PC-3 (cell line): ENCODE results near the gene DLG5. TPM values are rescaled to one million over a fixed set of nuclear protein-coding genes. Genes with fewer than 3 reads are reported as not detected.

Experiments
- ATAC-seq: fragments of 200-7000 bp; cut with Tn5 transposase; 2 replicates; pipeline ENCODE4 v1.9.1; 2020; ENCODE audit warnings: mild to moderate bottlenecking, moderate library complexity
- BruUV-seq: library from RNA; stranded (reverse); fragments of 400-500 nt; replicated peaks from 2 replicates; lab custom pipeline; 2021; lab: Mats Ljungman, UMichigan
- CTCF ChIA-PET: fragments of 300-600 bp; sonication (Branson Sonifier 250); formaldehyde crosslinking; loops from one replicate; lab custom pipeline; 2022; ENCODE audit warnings: antibody characterized with exemption; lab: Charles Lee
- POLR2A ChIA-PET: fragments of 300-600 bp; sonication (Branson Sonifier 250); formaldehyde crosslinking; loops from one replicate; lab custom pipeline; 2022; ENCODE audit warnings: antibody characterized with exemption; ENCODE audit not compliant: unreplicated experiment; lab: Charles Lee
- DNase-seq: peaks from one replicate; pipeline ENCODE4 v3.0.0-alpha.2; 2015
- H2AFZ ChIP-seq: fragments of 300-600 bp; sonication (generic); 2 replicates; pipeline ENCODE4 v1.6.0; 2016; ENCODE audit warnings: antibody characterized with exemption, low read length
- H3F3A ChIP-seq: fragments of 300-600 bp; sonication (generic); one replicate; pipeline ENCODE4 v1.6.0; 2017; ENCODE audit warnings: antibody characterized with exemption, low read length, control low read depth, mild to moderate bottlenecking; ENCODE audit not compliant: unreplicated experiment
- H3K27ac ChIP-seq: fragments of 300-600 bp; sonication (generic); 2 replicates; pipeline ENCODE4 v1.5.1; 2016; ENCODE audit warnings: mild to moderate bottlenecking, low read length
- H3K27me3 ChIP-seq: fragments of 300-600 bp; sonication (generic); 2 replicates; pipeline ENCODE4 v1.6.1; 2016; ENCODE audit warnings: low read length, mixed read lengths
- H3K36me3 ChIP-seq: fragments of 300-600 bp; sonication (generic); 2 replicates; pipeline ENCODE4 v1.6.1; 2016; ENCODE audit warnings: low read depth, mixed run types, low read length, mixed read lengths
- H3K4me1 ChIP-seq: fragments of 300-600 bp; sonication (generic); 2 replicates; pipeline ENCODE4 v1.5.1; 2016; ENCODE audit warnings: low read length; ENCODE audit not compliant: insufficient read depth
- H3K4me2 ChIP-seq: fragments of 300-600 bp; sonication (generic); 2 replicates; pipeline ENCODE4 v1.6.0; 2016; ENCODE audit warnings: low read length
- H3K4me3 ChIP-seq: fragments of 300-600 bp; sonication (generic); 2 replicates; pipeline ENCODE4 v1.5.1; 2016; ENCODE audit warnings: mild to moderate bottlenecking, low read length, mixed read lengths
- H3K79me2 ChIP-seq: fragments of 300-600 bp; sonication (generic); 2 replicates; pipeline ENCODE4 v1.6.1; 2017; ENCODE audit warnings: low read length, mixed read lengths
- H3K9ac ChIP-seq: fragments of 300-600 bp; sonication (generic); 2 replicates; pipeline ENCODE4 v1.6.0; 2016; ENCODE audit warnings: mild to moderate bottlenecking, low read length
- H3K9me2 ChIP-seq: fragments of 300-600 bp; sonication (generic); replicated peaks from 2 replicates; pipeline ENCODE4 v1.6.1; 2016; ENCODE audit warnings: mixed run types, low read length, mixed read lengths
- H3K9me3 ChIP-seq: fragments of 300-600 bp; sonication (generic); 2 replicates; pipeline ENCODE4 v1.6.1; 2016; ENCODE audit warnings: low read length, mixed read lengths
- H4K20me1 ChIP-seq: fragments of 300-600 bp; sonication (generic); 2 replicates; pipeline ENCODE4 v1.6.1; 2016; ENCODE audit warnings: low read length, mixed read lengths
- EZH2 ChIP-seq: fragments of 300-600 bp; sonication (generic); IDR thresholded peaks from one replicate; pipeline ENCODE4 v1.6.1; 2017; ENCODE audit warnings: antibody characterized with exemption, mild to moderate bottlenecking, low read length; ENCODE audit not compliant: unreplicated experiment
- EZH2phosphoT487 ChIP-seq: fragments of 300-600 bp; sonication (generic); IDR thresholded peaks from 2 replicates; pipeline ENCODE4 v1.6.1; 2018; ENCODE audit warnings: mild to moderate bottlenecking, antibody characterized with exemption, low read length, borderline replicate concordance
- intact Hi-C: fragments of 100-400 bp; cut with micrococcal nuclease; formaldehyde crosslinking; loops from 2 replicates; pipeline ENCODE4 v1.9.0; 2023
- total RNA-seq: library from RNA; depleted of rRNA; stranded (reverse); fragments of >200 nt; gene quantifications from 2 replicates; pipeline ENCODE4 v1.2.3, GENCODE V29; 2014
- TF ChIP-seq, protein P1 (sequence below): fragments of 300-600 bp; sonication (generic); conservative IDR thresholded peaks from 2 replicates; pipeline ENCODE4 v1.5.1; 2017; ENCODE audit warnings: antibody characterized with exemption, low read depth, mild to moderate bottlenecking, low read length

Gene DLG5
- total RNA-seq, 1 experiment from 2014 or later, result 118 TPM

GRCh38 chr10:77905086-77905748, 21.3 kb downstream of the DLG5 start:
- H3K4me3 ChIP-seq, result no peak overlapping the region
- no peaks in the 10 kb centered on the region for H3K9me3 ChIP-seq
- H2AFZ ChIP-seq, result no peak overlapping the region
- TF ChIP-seq EZH2phosphoT487, result no peak
- H3K36me3 ChIP-seq, result peaks cover 3% of the 10 kb centered on the region; the same call in 1 of the 2 replicates
- peaks cover 13% of the 10 kb centered on the region for H3K4me1 ChIP-seq
- no peak overlapping the region for H3K4me2 ChIP-seq
- BruUV-seq, result no TSS peak
- ATAC-seq (no peak; the same call in 1 of the 2 replicates), DNase-seq (no peak)
- no peaks in the 10 kb centered on the region for H3K27me3 ChIP-seq
- CTCF ChIA-PET, result interaction anchor here (0.6 kb wide), 1 partner anchor 84 kb away, joined by 7 read pairs; no protein-coding TSS in a partner anchor
- H3F3A ChIP-seq, result no peaks in the 10 kb centered on the region
- H4K20me1 ChIP-seq, result peaks cover 17% of the 10 kb centered on the region; the same call in 1 of the 2 replicates
- intact Hi-C loops, result no loop called here
- no peak overlapping the region for H3K27ac ChIP-seq
- no peak overlapping the region for H3K9ac ChIP-seq
- no peaks in the 10 kb centered on the region for H3K9me2 ChIP-seq
- peaks cover 82% of the 10 kb centered on the region for H3K79me2 ChIP-seq
- POLR2A ChIA-PET, result no interaction called here

- Histone ChIP-seq H4K20me1 (peaks cover 17% of the 10 kb centered on the region; the same call in 1 of the 2 replicates), H3K9me3 (no peaks in the 10 kb centered on the region), H3K4me3 (no peak overlapping the region), H3K9me2 (no peaks in the 10 kb centered on the region), H2AFZ (no peak overlapping the region), H3K27me3 (no peaks in the 10 kb centered on the region), H3K36me3 (peaks cover 3% of the 10 kb centered on the region; the same call in 1 of the 2 replicates), H3K4me2 (no peak overlapping the region), H3F3A (no peaks in the 10 kb centered on the region), H3K27ac (no peak overlapping the region), H3K4me1 (peaks cover 13% of the 10 kb centered on the region), H3K79me2 (peaks cover 82% of the 10 kb centered on the region), H3K9ac (no peak overlapping the region)
- ChIA-PET CTCF (interaction anchor here (0.6 kb wide), 1 partner anchor 88 kb away, joined by 5 read pairs; no protein-coding TSS in a partner anchor), POLR2A (no interaction called here)
- intact Hi-C loops, result no loop called here
- ATAC-seq (no peak), DNase-seq (no peak)
- no peak for TF ChIP-seq EZH2phosphoT487
- TF ChIP-seq, protein P1, sequence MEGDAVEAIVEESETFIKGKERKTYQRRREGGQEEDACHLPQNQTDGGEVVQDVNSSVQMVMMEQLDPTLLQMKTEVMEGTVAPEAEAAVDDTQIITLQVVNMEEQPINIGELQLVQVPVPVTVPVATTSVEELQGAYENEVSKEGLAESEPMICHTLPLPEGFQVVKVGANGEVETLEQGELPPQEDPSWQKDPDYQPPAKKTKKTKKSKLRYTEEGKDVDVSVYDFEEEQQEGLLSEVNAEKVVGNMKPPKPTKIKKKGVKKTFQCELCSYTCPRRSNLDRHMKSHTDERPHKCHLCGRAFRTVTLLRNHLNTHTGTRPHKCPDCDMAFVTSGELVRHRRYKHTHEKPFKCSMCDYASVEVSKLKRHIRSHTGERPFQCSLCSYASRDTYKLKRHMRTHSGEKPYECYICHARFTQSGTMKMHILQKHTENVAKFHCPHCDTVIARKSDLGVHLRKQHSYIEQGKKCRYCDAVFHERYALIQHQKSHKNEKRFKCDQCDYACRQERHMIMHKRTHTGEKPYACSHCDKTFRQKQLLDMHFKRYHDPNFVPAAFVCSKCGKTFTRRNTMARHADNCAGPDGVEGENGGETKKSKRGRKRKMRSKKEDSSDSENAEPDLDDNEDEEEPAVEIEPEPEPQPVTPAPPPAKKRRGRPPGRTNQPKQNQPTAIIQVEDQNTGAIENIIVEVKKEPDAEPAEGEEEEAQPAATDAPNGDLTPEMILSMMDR, result no peak
- TF ChIP-seq EZH2, result no peak
- BruUV-seq, result no TSS peak
These were observed 22.3 kb downstream of the DLG5 start for GRCh38 chr10:77904100-77904840.

- Histone ChIP-seq H4K20me1 (peaks cover 22% of the 10 kb centered on the region; the same call in 1 of the 2 replicates), H3K27ac (no peak overlapping the region)
These were observed 24.4 kb downstream of the DLG5 start for GRCh38 chr10:77902159-77902558.

More at GRCh38 chr10:77902159-77902558, 24.4 kb downstream of the DLG5 start:
- ChIA-PET CTCF (no interaction called here), POLR2A (no interaction called here)
- peaks cover 23% of the 10 kb centered on the region for H3K4me1 ChIP-seq
- no peak overlapping the region for H3K4me2 ChIP-seq
- H3K9me3 ChIP-seq, result no peaks in the 10 kb centered on the region
- H3K79me2 ChIP-seq, result peaks cover 81% of the 10 kb centered on the region
- intact Hi-C loops, result no loop called here
- H3K4me3 ChIP-seq, result no peak overlapping the region
- no peaks in the 10 kb centered on the region for H3K9me2 ChIP-seq
- no TSS peak for BruUV-seq
- TF ChIP-seq EZH2 (no peak), EZH2phosphoT487 (no peak)
- TF ChIP-seq, protein P1, result no peak
- H3F3A ChIP-seq, result no peaks in the 10 kb centered on the region
- ATAC-seq (no peak), DNase-seq (no peak)
- no peak overlapping the region for H2AFZ ChIP-seq
- H3K27me3 ChIP-seq, result no peaks in the 10 kb centered on the region
- H3K36me3 ChIP-seq, result 0 out of 2 replicates have a peak, but pooled peaks cover 3% of the 10 kb centered on the region
- no peak overlapping the region for H3K9ac ChIP-seq
